NCI-H460 (cell line): ENCODE data around the gene DTWD1. TPM values are rescaled to one million over a fixed set of nuclear protein-coding genes. Genes with fewer than 3 reads are reported as not detected.
A peak's percentile ranks its signal among the peaks of the same experiment; 100 is the strongest.
"Not testable (repeated sequence)": the region's sequence is repeated elsewhere in the genome, so short reads cannot be mapped to it uniquely, and the experiment has no call there.

Experiments
- DNase-seq: peaks from one replicate; pipeline ENCODE4 v3.0.0-alpha.2; 2016; ENCODE audit warnings: low read depth; ENCODE audit errors: extremely low read depth
- total RNA-seq: library from RNA; depleted of rRNA; stranded (reverse); fragments of >200 nt; shearing (Covaris generic); gene quantifications from 2 replicates; pipeline ENCODE4 v1.2.3, GENCODE V29; 2014

DTWD1 gene
- total RNA-seq, 1 experiment from 2014 or later: 89.2 TPM

DNA sequence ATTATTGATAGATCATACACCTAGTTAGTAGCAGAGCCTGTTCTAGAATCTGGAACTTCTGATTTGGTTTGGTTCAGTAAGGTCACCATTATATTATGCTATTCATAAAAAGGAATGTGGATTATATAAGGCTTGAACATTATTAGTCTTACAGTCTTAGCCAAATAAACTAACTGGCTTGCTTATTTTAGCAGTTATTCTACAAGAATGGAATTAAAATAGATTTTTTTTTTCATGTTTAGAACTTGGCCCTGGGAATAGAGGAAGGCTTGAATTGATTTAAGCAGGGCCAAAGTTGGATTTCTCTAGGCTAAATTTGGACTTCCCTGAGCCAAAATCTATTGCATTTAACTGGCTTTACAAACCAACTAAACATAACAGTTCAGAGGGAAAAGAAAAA, 24.4 kb downstream of the DTWD1 start:
- DNase-seq: no peak

DNA sequence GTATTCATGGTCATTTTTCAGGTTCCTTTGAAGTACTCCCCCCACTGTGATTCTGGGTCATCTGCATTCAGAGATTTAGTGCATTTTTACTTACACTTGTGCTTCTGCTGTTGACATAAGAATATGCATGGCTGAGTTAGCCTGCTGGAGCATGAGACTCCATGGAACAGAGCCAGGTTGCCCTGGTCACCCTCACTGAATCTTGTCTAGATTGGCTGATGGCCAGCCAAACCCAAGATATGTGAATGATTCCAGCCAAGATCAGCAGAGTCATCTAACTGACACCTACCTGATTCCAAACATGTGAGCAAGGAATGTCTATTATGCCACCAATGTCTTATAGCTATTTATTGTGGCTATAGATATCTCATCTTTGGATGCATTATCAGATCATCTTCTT, 25.1 kb downstream of the DTWD1 start:
- DNase-seq: no peak

DNA sequence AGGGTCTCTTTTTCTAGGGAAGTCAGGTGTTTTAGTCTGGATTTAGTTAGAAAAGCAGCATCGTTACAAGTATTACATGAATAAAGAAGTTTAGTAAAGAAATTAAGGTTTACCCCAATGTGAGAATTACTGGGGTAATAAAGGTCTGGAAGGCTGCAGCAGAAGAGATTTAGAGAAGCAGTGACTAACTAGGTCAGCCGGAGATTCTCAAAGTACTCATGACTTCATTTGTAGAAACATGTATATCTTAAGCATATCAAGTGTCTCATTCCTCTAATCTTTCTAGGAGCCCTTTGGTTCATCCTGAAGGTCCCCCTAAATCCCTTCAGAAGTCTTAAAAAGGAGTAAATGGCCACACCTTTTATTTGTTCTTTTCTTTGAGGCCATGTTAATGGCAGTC, 26.0 kb downstream of the DTWD1 start:
- no peak for DNase-seq

DNA sequence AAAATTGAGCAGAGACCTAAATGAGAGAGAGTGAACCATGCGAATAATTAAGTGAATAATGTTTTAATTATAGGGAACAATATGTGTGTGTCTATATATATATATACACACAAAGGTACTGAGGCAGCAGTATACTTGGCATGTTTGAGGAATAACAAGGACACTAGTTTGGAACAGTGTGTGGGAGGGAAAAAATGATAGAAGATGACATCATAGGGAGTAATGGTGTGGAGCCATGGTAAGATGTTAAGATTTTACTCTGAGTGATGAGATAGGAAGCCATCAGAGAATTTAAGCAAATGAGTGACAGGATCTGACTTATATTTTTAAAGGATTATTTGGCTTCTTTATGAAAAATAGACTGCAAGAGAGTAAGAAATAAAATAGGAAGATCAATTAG, 29.1 kb downstream of the DTWD1 start:
- no peak for DNase-seq

DNA sequence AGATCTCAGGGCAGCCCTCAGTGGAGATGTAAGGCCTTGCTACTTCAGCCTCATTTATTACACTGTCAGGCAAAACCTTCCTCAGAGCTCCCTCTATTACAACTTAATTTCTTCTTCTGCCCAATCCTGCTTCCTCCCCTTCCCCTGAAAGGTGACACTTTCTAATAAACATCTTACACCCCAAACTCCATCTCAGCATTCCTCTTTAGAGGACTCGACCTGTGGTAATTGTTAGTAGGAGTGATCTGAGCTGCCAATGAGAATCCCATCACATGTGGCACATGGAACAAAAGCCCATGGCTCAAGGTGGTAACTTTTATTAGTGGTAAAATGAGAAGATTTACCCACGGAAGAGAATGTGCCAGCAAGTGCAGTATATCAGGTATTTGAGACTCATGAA, 29.8 kb downstream of the DTWD1 start:
- no peak for DNase-seq

DNA sequence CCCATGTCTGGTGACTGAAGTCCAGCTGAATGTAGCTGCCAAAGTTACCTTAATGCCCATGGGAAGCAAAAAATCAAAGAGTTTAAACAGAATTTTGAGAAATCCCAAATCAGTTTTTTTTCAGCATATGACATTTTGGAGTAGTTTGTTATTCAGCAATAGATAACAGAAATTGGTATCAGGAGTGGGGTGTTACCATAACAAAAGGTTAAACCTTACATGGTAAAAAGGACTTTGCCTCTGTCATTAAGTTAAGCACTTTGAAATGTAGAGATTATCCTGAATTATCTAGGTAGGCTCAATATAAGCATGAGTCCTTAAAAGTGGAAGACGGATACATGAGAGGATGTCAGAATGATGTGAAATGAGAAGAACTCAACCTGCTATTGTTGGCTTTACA, 32.1 kb downstream of the DTWD1 start:
- no peak for DNase-seq

DNA sequence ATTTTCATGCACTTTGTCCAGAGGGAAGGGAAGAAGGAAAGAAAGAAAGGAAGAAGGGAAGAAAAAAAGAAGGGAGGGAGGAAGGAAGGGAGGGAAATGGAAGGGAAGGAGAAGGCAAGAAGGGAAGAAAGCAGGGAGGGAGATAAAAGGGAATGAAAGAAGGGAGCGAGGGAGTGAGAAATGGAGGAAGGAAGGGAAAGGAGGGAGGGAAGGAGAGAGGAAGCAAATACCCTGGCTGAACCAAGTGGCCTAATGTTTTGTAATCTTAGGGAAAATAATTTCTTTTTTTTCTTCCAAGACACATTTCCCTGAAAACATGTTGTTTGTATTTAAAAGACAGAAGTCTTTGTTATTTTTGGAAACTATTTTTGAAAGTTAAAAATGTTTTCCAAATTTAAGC, 35.9 kb downstream of the DTWD1 start:
- DNase-seq: no peak

DNA sequence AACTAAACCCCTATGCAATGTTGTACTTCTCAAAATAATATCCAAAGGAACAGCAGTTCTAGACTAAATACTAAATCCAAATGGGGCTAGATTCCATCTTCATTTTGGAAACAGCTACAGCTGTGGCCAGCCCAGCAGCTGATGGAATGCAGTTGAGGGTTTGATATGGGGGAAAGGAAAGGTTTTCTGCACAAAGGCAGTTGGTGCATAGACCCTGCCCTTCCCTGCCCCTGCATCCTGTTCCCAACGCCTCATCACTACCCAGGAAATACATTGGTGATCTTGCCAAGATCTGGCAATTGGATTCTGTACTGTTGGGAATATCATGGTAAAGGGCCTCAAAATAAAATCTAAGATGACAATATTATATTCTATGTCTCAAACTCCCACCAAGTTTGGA, 43.9 kb downstream of the DTWD1 start:
- no peak for DNase-seq

DNA sequence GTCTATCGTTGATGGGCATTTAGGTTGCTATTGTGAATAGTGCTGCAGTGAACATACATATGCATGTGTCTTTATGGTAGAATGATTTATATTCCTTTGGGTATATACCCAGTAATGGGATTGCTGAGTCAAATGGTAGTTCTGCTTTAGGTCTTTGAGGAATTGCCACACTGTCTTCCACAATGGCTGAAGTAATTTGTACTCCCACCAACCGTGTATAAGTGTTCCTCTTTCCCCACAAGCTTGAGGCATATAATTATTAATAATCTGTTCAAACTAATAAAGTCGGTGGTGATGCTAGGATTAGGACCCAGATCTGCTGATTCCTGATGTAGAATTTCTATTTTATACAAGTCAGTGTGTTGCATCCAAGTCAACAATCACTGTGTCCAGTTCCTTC, 45.6 kb downstream of the DTWD1 start:
- DNase-seq: not testable (repeated sequence)

DNA sequence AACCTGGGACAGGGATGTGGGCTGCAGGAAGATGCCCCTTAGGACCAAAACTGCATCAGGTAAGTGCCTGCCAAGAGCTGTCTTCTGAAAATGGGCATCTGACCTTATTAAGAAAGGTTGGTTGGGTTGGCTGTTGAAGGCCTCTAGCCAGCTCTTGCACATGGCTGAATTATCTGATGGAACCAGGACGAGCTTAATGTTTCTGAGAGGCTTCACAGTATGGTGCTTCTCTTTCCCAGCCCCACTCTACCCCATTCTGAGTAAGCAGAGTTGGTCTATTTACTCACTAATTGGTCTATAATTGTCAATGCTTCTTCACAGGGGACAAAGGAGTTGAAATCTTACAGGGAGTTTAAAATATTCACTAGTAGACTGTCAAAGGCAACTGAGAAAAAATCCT, 48.4 kb downstream of the DTWD1 start:
- no peak for DNase-seq

DNA sequence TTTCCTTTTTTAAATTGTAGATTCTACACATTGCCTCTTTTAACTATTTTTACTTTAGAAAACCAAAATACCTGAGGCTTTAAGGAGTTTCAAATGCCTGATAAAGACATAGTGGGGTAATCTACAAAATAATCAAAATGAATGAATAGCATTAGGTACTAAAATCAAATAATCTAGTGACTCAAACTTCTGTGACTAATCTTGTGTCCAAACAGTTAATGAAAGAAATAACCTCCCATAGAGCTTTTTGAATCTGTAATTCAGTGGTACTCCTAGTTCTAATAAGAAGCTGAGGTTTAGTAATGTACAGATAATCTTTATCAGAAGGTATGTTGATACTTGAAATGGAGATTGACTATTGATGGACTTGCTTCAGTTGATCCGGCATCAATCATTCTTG, 53.0 kb downstream of the DTWD1 start:
- DNase-seq: no peak

DNA sequence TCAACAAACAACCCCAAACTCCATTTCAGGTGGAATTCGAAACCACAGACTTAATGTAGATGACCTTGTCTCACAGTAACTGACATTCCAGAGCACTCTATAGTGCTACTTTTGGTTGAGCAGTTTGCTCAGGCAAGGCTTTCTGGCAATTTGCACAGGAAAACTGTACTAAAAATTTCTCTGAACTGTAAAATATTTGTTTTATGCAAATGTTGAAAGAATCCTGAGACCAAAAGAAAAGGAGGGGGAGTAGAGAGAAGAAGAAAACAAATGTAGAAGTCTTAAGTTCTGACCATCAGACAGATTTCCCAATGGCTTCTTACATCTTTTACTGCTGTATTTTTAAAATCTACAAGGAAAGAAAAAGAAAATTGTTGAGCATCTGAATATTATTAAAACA, 53.5 kb downstream of the DTWD1 start:
- no peak for DNase-seq

DNA sequence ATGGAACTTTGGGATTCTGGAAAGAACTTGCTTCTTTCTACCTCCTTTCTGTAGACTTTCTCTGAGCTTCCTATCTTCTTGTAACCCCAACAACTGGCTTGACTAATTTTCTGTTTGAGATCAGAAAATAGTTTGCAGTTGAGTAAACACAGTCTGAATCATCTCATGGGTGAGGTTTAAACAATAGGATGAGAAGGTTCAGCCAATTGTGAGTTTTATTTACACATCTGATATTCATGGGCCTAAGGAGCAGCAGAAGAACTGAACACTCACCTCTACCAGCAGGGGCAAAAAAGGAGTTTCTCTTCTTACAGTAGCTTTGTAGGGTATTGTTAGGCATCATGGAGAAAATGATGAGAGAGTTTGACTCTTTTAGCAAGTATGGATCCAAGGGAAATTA, 54.2 kb downstream of the DTWD1 start:
- peak; percentile 43 for DNase-seq

DNA sequence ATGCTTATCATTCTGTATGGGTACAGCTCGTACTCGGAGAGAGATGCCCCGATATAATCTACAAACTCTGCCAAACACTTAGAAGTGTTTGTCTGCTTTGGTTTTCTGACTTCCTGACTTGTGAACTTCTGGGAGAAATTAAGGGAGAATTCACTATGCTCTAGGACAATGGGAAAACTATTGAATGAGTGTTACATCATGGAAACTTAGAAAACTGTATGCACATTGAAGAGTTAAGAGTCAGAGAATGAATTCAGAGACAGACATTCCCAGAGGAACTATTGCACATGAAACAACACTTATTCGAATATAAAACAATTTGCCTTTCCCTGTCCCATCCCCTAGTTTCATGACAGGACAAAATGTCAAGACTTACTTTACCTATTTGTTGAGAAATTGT, 57.8 kb downstream of the DTWD1 start:
- DNase-seq: no peak

DNA sequence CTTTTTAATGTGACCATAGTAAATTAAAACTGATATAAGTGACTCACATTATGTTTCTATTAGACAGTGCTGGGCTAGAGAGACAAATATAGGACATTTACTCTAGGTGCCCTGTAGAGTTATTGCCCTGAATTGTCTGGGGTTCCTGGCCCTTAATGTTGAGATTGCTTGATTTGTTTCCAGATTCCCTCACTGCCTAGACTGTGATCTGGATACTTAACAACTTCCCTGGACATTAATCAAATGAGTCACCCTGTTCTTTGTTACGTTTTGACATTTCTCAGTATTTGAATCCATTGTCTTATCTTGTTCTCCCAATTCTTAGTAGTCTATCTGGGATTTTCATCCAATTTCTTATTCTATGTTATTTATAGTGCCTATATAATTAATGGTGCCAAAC, 65.8 kb downstream of the DTWD1 start:
- DNase-seq: no peak

DNA sequence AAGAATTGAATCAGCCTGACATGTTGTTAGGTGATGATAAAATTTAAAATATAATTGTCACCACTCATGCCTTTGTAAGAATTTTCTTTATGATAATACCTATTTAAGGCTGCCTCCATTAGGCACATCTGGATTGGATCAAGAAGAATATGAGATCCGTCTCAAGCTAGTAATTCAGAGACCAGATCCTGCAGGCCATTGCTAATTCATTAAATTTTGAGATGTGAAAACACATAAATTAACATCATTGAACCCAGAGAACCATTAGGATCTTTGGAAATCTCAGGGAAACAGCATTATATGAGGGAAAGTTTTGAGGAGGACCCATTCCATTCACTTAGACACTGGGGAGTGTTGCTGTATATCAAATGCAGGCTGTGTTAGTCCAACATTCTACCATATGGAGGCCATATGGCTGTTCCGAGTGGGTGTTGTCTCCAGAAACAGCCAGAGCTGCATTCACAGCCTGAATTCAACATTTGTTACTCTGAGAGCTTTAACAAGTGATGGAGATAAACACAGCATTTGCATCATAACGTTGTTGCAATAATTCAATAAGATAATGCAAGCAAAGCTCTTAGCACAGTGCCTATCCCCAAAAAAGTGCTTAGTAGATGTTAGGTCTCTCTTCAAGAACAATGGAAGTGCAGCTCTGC, 67.4 kb downstream of the DTWD1 start:
- no peak for DNase-seq

DNA sequence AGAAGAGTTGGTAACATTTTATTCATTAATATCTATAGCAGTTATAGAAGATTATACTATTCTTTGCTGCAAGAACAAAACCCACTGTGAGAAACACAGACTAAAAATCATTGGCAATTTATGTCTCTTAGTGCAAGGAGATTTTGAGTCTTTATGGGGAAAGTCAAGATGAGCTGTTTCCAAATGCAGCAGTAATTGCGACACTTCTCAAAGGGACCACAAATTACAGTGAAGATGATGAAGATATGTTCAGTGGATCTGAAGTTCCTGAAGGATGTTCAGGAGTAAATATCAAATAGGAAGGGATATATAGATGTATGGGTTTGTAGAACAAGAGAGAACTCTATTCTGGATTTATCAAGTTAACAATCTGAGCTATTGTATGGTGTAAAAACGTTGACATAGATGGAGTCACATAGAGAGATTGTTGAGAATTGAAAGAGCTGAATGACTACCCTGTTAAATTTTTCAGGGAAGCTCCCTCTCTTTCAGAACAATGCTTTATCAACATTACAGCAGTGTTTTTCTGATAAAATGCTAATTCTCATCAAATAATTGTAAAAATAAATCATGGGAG, 71.8 kb downstream of the DTWD1 start:
- DNase-seq: no peak

DNA sequence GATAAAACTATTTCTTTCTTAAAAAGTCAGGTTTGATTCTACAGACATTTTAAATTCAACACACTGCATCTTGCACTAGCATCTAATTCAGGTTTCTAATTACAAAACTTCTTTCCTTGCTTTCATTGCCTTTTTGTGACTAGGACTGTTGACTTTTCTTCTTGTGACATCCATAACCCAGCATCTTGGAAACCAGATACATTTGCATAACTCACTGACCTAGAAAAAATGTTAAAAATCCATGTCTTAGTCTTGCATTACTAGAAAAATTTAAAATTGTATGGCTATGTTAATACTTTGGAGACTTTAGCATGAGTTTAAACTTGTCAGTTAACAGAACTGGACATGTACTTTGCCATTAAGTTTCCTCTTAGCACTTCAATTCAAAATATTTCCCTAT, 72.7 kb downstream of the DTWD1 start:
- no peak for DNase-seq

DNA sequence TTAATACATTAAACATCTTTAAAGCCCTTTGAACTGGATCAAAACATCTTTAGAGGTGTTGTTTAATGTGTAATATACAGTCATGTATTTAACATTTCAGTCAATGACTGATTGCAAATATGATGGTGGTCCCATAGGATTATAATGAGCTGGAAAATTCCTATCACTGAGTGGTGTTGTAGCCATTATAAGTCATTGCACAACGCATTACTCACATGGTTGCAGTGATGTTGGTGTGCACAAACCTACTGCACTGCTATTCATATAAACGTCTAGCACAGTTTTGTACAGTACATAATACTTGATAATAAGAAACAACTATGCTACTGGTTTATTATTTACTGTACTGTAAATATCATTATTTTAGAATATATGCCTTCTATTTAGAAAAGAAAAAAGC, 75.6 kb downstream of the DTWD1 start:
- DNase-seq: no peak

DNA sequence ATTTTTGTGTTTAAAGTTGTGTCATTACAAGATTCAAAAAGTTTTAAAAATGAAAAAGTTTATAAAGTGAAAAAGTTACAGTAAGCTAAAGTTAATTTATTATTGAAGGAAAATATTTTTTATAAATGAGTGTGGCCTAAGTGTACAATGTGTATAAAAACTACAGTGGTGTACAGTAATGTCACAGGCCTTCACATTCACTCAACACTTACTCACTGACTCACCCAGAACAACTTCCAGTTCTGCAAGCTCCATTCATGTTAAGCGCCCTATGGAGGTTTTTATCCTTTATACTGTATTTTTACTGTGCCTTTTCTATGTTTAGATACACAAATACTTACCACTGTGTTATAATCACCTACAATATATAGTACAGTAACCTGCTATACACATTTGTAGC, 76.3 kb downstream of the DTWD1 start:
- DNase-seq: no peak

DNA sequence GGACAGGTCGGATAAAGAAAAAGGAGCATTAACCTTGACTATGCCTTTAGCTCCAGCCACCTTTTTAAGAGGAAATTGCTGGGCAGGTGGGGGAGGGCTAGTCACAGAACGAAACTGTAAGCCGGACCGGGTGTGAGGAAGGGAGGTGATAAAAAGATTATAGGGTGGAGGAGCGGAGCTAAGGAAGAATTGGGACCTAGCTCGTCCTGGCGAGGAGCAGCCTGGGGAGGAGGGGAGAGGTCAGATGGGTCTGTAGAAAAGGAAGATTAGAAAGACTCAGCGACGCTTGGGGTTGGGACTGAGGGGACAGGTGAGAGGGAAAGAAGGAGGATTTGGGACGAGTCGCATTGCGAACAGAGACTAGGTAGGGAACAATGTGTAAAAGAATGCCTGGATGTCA, 82.1 kb downstream of the DTWD1 start:
- not testable (repeated sequence) for DNase-seq
